ENCODE measurements around the gene BCAR3.
A peak's percentile ranks its signal among the peaks of the same experiment; 100 is the strongest.

BCAR3 gene

GRCh38 chr1:93635614-93636543 is 45.8 kb downstream of the BCAR3 start:
- DNase-seq = no peak

- no peak for DNase-seq
Measured at GRCh38 chr1:93633313-93633712, 48.3 kb downstream of the BCAR3 start.

- DNase-seq = no peak
Measured at GRCh38 chr1:93631626-93632365, 49.8 kb downstream of the BCAR3 start.

GRCh38 chr1:93630168-93630567 is 51.5 kb downstream of the BCAR3 start:
- no peak for DNase-seq

GRCh38 chr1:93629101-93630059 is 52.3 kb downstream of the BCAR3 start:
- DNase-seq = peak; percentile 28

- no peak for DNase-seq
Measured at GRCh38 chr1:93628681-93629080, 53.0 kb downstream of the BCAR3 start.

- no peak for DNase-seq
Measured at GRCh38 chr1:93625582-93626327, 55.9 kb downstream of the BCAR3 start.

- DNase-seq = no peak
Measured at GRCh38 chr1:93623875-93624274, 57.8 kb downstream of the BCAR3 start.

GRCh38 chr1:93623436-93623835 is 58.2 kb downstream of the BCAR3 start:
- DNase-seq = no peak

- DNase-seq = no peak
Measured at GRCh38 chr1:93621246-93621645, 60.4 kb downstream of the BCAR3 start.

GRCh38 chr1:93620841-93621210 is 60.8 kb downstream of the BCAR3 start:
- DNase-seq = no peak

- no peak for DNase-seq
Measured at GRCh38 chr1:93620172-93620840, 61.3 kb downstream of the BCAR3 start.

GRCh38 chr1:93619507-93620171 is 62.0 kb downstream of the BCAR3 start:
- DNase-seq = no peak

GRCh38 chr1:93617670-93618499 is 63.8 kb downstream of the BCAR3 start:
- DNase-seq = no peak

GRCh38 chr1:93616996-93617669 is 64.5 kb downstream of the BCAR3 start:
- no peak for DNase-seq

GRCh38 chr1:93616221-93616995 is 65.2 kb downstream of the BCAR3 start:
- DNase-seq = no peak

- DNase-seq = no peak
Measured at GRCh38 chr1:93615582-93616150, 66.0 kb downstream of the BCAR3 start.

GRCh38 chr1:93614986-93615581 is 66.6 kb downstream of the BCAR3 start:
- DNase-seq = no peak
